ENCODE data around the gene MAU2.

Gene MAU2

DNA sequence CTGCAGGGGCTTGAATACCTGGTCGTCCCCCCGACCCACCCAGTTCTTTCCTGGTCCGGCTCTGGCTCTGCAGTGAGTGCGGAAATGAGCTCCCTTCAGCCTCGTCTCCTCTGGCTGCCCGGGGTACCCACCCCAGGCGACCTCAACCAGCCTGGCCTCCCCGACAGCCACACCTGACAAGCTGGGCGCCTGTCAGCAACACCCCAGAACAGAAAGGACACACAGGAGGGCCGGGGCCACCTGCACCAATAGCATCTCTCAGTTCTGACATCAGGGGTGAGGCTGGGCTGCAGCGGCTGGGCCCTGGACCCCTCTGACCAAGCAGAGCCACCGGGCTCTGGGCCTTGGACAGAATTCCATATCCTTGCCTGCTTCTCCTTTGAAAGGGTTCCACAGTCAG is 20.0 kb upstream of the MAU2 start:
- Histone ChIP-seq H2AFZ (ENCODE audit: low read length) (no peak overlapping the region), H3K9me2 (replicated peaks; ENCODE audit: low read depth, low read length) (no peaks in the 10 kb centered on the region), H3F3A (ENCODE audit: low read depth) (no peaks in the 10 kb centered on the region), H3K9ac (ENCODE audit: low read depth, low read length, poor library complexity, severe bottlenecking) (no peak overlapping the region), H3K79me2 (ENCODE audit: insufficient read depth, low read length) (no peaks in the 10 kb centered on the region), H3K4me1 (ENCODE audit: insufficient read depth, low read length, poor library complexity, severe bottlenecking) (no peaks in the 10 kb centered on the region), H4K20me1 (ENCODE audit: insufficient read depth, low read length, poor library complexity, severe bottlenecking) (no peaks in the 10 kb centered on the region), H3K4me3 (ENCODE audit: low read length, poor library complexity, severe bottlenecking) (no peak overlapping the region), H3K27me3 (ENCODE audit: insufficient read depth, low read length, poor library complexity, severe bottlenecking) (no peaks in the 10 kb centered on the region), H3K4me2 (ENCODE audit: low read depth, low read length, poor library complexity, severe bottlenecking) (no peak overlapping the region), H3K9me3 (ENCODE audit: insufficient read depth, low read depth, low read length) (no peaks in the 10 kb centered on the region), H3K36me3 (ENCODE audit: insufficient read depth, low read length) (peaks cover 43% of the 10 kb centered on the region; the same call in 1 of the 2 replicates)
- TF ChIP-seq EZH2phosphoT487 (IDR thresholded peaks at IDR 0.05; ENCODE audit: borderline replicate concordance) (no peak), CTCF (conservative IDR thresholded peaks at IDR 0.05; ENCODE audit: low read length) (no peak)

DNA sequence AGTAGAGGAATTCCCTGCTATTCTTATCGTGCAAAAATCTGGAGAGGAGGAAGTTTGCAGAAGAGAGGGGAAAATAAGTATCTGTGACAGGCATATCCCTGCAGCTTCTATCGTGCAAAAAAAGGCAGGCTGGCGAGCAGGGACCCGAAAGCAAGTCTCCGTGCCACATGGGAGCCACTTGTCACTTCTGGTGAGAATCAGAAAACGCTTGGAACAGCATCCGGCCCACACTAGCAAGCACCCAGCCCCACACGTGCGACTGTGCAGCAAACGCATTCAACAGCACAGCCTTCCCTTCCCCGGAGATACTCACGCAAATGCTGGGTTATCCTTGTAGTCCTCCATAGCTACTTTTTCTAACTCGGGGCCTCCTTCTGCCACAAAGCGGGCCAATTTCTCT is 17.2 kb upstream of the MAU2 start:
- Histone ChIP-seq H3K4me1 (ENCODE audit: insufficient read depth, low read length, poor library complexity, severe bottlenecking) (no peaks in the 10 kb centered on the region), H3K27me3 (ENCODE audit: insufficient read depth, low read length, poor library complexity, severe bottlenecking) (no peaks in the 10 kb centered on the region), H2AFZ (ENCODE audit: low read length) (no peak overlapping the region), H3K9me2 (replicated peaks; ENCODE audit: low read depth, low read length) (no peaks in the 10 kb centered on the region), H3F3A (ENCODE audit: low read depth) (no peaks in the 10 kb centered on the region), H3K9ac (ENCODE audit: low read depth, low read length, poor library complexity, severe bottlenecking) (no peak overlapping the region), H3K4me2 (ENCODE audit: low read depth, low read length, poor library complexity, severe bottlenecking) (no peak overlapping the region), H4K20me1 (ENCODE audit: insufficient read depth, low read length, poor library complexity, severe bottlenecking) (no peaks in the 10 kb centered on the region), H3K36me3 (ENCODE audit: insufficient read depth, low read length) (peaks cover 58% of the 10 kb centered on the region; the same call in 1 of the 2 replicates), H3K79me2 (ENCODE audit: insufficient read depth, low read length) (no peaks in the 10 kb centered on the region), H3K4me3 (ENCODE audit: low read length, poor library complexity, severe bottlenecking) (no peak overlapping the region), H3K9me3 (ENCODE audit: insufficient read depth, low read depth, low read length) (no peaks in the 10 kb centered on the region)
- no peak for TF ChIP-seq CTCF (conservative IDR thresholded peaks at IDR 0.05; ENCODE audit: low read length)
- no peak for TF ChIP-seq EZH2phosphoT487 (IDR thresholded peaks at IDR 0.05; ENCODE audit: borderline replicate concordance)

- Histone ChIP-seq H3K4me3 (ENCODE audit: low read length, poor library complexity, severe bottlenecking) (no peak overlapping the region), H2AFZ (ENCODE audit: low read length) (no peak overlapping the region), H3K4me2 (ENCODE audit: low read depth, low read length, poor library complexity, severe bottlenecking) (no peak overlapping the region), H3F3A (ENCODE audit: low read depth) (no peaks in the 10 kb centered on the region), H3K79me2 (ENCODE audit: insufficient read depth, low read length) (no peaks in the 10 kb centered on the region), H3K9me3 (ENCODE audit: insufficient read depth, low read depth, low read length) (no peaks in the 10 kb centered on the region), H3K9ac (ENCODE audit: low read depth, low read length, poor library complexity, severe bottlenecking) (no peak overlapping the region), H3K9me2 (replicated peaks; ENCODE audit: low read depth, low read length) (no peaks in the 10 kb centered on the region), H3K27me3 (ENCODE audit: insufficient read depth, low read length, poor library complexity, severe bottlenecking) (no peaks in the 10 kb centered on the region), H3K36me3 (ENCODE audit: insufficient read depth, low read length) (peaks cover 64% of the 10 kb centered on the region; the same call in 1 of the 2 replicates), H3K4me1 (ENCODE audit: insufficient read depth, low read length, poor library complexity, severe bottlenecking) (no peaks in the 10 kb centered on the region), H4K20me1 (ENCODE audit: insufficient read depth, low read length, poor library complexity, severe bottlenecking) (no peaks in the 10 kb centered on the region)
- TF ChIP-seq EZH2phosphoT487 (IDR thresholded peaks at IDR 0.05; ENCODE audit: borderline replicate concordance) (no peak), CTCF (conservative IDR thresholded peaks at IDR 0.05; ENCODE audit: low read length) (no peak)
These were observed 16.3 kb upstream of the MAU2 start for GRCh38 chr19:19304186-19304965.

Data from Loucy (cell line).